Fibroblast of lung (primary cell): ENCODE results near the gene ERV3-1. TPM values are rescaled to one million over a fixed set of nuclear protein-coding genes. Genes with fewer than 3 reads are reported as not detected.

Source experiments
- DNase-seq, 2 donors: peaks; one replicate each; pipeline versions ENCODE4 v3.0.0 to v3.0.0-alpha.2; 2010; ENCODE audit warnings: low read depth in 2 of 2
- H2AFZ ChIP-seq: 2 replicates; pipeline ENCODE4 v1.5.1; 2012; ENCODE audit warnings: low read length, control low read depth, inconsistent platforms
- H3K27ac ChIP-seq: 2 replicates; pipeline ENCODE4 v1.5.1; 2011; ENCODE audit warnings: low read length, control low read depth; ENCODE audit not compliant: insufficient read depth
- H3K27me3 ChIP-seq: 2 replicates; pipeline ENCODE4 v1.5.1; 2011; ENCODE audit warnings: mild to moderate bottlenecking, low read length; ENCODE audit not compliant: control insufficient read depth, insufficient read depth
- H3K36me3 ChIP-seq: 2 replicates; pipeline ENCODE4 v1.5.1; 2011; ENCODE audit warnings: low read length; ENCODE audit not compliant: control insufficient read depth, insufficient read depth
- H3K4me1 ChIP-seq: 2 replicates; pipeline ENCODE4 v1.5.1; 2011; ENCODE audit warnings: low read length; ENCODE audit not compliant: control insufficient read depth, insufficient read depth; ENCODE audit errors: extremely low read depth
- H3K4me2 ChIP-seq: 2 replicates; pipeline ENCODE4 v1.5.1; 2011; ENCODE audit warnings: low read length, control low read depth; ENCODE audit not compliant: insufficient read depth; ENCODE audit errors: extremely low read depth
- H3K4me3 ChIP-seq, 4 experiments: fragments of 200-600 bp in 1 of 4; sonication (generic) in 1 of 4; replicated peaks in 1 of 4; 2 replicates each; pipeline ENCODE4 v1.5.1; 2011 to 2016; ENCODE audit warnings: low read length in 4 of 4, low read depth in 3 of 4, mild to moderate bottlenecking in 3 of 4, control low read depth in 2 of 4, inconsistent platforms in 1 of 4, mixed read lengths in 1 of 4; ENCODE audit not compliant: insufficient read depth in 1 of 4; ENCODE audit errors: control extremely low read depth in 1 of 4
- H3K79me2 ChIP-seq: 2 replicates; pipeline ENCODE4 v1.5.1; 2012; ENCODE audit warnings: mild to moderate bottlenecking, low read length, inconsistent platforms; ENCODE audit not compliant: control insufficient read depth, insufficient read depth
- H3K9ac ChIP-seq: 2 replicates; pipeline ENCODE4 v1.5.1; 2011; ENCODE audit warnings: mild to moderate bottlenecking, low read length, control low read depth; ENCODE audit not compliant: insufficient read depth
- H3K9me3 ChIP-seq: 2 replicates; pipeline ENCODE4 v1.5.1; 2012; ENCODE audit warnings: low read depth, low read length; ENCODE audit not compliant: control insufficient read depth, insufficient read depth
- H4K20me1 ChIP-seq: 2 replicates; pipeline ENCODE4 v1.5.1; 2011; ENCODE audit warnings: low read length; ENCODE audit not compliant: control insufficient read depth, insufficient read depth; ENCODE audit errors: extremely low read depth
- EZH2 ChIP-seq: IDR thresholded peaks from 2 replicates; pipeline ENCODE4 v1.5.1; 2012; ENCODE audit warnings: low read length, control low read depth, mild to moderate bottlenecking; ENCODE audit errors: missing control alignments
- polyA plus RNA-seq, 2 donors: library from polyadenylated mRNA; depleted of rRNA in 1 of 2; stranded (reverse) in 1 of 2; unstranded in 1 of 2; fragments of >200 nt; gene quantifications; 2 replicates each; pipeline ENCODE4 v1.2.1, GENCODE V29; 2011 to 2012; ENCODE audit warnings: missing spikeins in 1 of 2
- total RNA-seq: library from RNA; depleted of rRNA; stranded (reverse); fragments of >200 nt; gene quantifications from 2 replicates; pipeline ENCODE4 v1.2.1, GENCODE V29; 2014
- TF ChIP-seq, protein P1 (sequence below), 2 donors: IDR thresholded peaks in 1 of 2; conservative IDR thresholded peaks in 1 of 2; 1 replicate in 1 of 2; 2 replicates in 1 of 2; pipeline ENCODE4 v1.5.1; 2011 to 2012; ENCODE audit warnings: low read length in 2 of 2, control low read depth in 1 of 2, inconsistent platforms in 1 of 2, low read depth in 1 of 2, mild to moderate bottlenecking in 1 of 2

The ERV3-1 gene
- total and polyA plus RNA-seq, 2 donors (not counting 1 experiment from before 2014, with no cell fraction given) = 4.2 to 8.8 TPM

- Histone ChIP-seq H3K27ac (no peak overlapping the region), H4K20me1 (no peaks in the 10 kb centered on the region), H2AFZ (no peak overlapping the region), H3K36me3 (no peaks in the 10 kb centered on the region), H3K4me2 (no peak overlapping the region), H3K4me1 (no peaks in the 10 kb centered on the region), H3K27me3 (no peaks in the 10 kb centered on the region), H3K4me3 (no peak overlapping the region), H3K9ac (no peak overlapping the region), H3K79me2 (no peaks in the 10 kb centered on the region), H3K9me3 (no peaks in the 10 kb centered on the region)
- DNase-seq = peak; percentile 57 to 94
- TF ChIP-seq, protein P1, sequence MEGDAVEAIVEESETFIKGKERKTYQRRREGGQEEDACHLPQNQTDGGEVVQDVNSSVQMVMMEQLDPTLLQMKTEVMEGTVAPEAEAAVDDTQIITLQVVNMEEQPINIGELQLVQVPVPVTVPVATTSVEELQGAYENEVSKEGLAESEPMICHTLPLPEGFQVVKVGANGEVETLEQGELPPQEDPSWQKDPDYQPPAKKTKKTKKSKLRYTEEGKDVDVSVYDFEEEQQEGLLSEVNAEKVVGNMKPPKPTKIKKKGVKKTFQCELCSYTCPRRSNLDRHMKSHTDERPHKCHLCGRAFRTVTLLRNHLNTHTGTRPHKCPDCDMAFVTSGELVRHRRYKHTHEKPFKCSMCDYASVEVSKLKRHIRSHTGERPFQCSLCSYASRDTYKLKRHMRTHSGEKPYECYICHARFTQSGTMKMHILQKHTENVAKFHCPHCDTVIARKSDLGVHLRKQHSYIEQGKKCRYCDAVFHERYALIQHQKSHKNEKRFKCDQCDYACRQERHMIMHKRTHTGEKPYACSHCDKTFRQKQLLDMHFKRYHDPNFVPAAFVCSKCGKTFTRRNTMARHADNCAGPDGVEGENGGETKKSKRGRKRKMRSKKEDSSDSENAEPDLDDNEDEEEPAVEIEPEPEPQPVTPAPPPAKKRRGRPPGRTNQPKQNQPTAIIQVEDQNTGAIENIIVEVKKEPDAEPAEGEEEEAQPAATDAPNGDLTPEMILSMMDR (conservative IDR thresholded peaks at IDR 0.05 in 1 of 2, IDR thresholded peaks at IDR 0.05 in 1 of 2; ENCODE audit: low read depth in 1 of 2, low read length in 2 of 2) = no peak
- no peak for TF ChIP-seq EZH2
Measured at GRCh38 chr7:64999165-65000004, 7.1 kb downstream of the ERV3-1 start.

GRCh38 chr7:64998865-64999164 is 7.7 kb downstream of the ERV3-1 start:
- no peaks in the 10 kb centered on the region for H3K79me2 ChIP-seq
- H3K9me3 ChIP-seq = no peaks in the 10 kb centered on the region

DNA sequence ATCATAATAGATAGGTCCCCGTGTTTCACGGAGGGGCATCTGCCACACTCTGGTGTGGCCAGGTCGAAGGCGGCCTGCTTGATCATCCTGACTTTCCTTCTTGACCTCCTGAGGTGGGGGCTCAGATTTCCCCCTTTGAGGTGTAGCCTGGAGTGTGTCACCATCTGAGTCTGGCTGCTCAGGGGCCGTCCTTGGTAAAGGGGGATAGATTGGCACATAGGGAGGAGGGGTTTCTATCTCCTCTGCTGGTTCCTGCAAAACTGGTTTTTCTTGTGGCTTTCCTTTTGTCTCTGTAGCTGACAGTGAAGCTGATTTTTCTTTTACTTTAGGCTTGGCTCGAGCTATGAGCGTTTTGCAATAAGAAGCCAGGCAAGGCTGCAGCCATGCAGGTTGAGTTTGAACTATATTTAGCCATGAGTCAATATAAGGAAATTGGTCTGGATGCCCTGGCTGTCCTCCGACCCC is 8.5 kb downstream of the ERV3-1 start:
- no peaks in the 10 kb centered on the region for H3K79me2 ChIP-seq
- H3K27ac ChIP-seq = no peak overlapping the region
- H3K27me3 ChIP-seq = no peaks in the 10 kb centered on the region
- H3K4me2 ChIP-seq = no peak overlapping the region
- H3K4me3 ChIP-seq = no peak overlapping the region
- no peaks in the 10 kb centered on the region for H3K4me1 ChIP-seq
- no peak for TF ChIP-seq EZH2
- TF ChIP-seq, protein P1 (conservative IDR thresholded peaks at IDR 0.05 in 1 of 2, IDR thresholded peaks at IDR 0.05 in 1 of 2; ENCODE audit: low read depth in 1 of 2, low read length in 2 of 2) = no peak
- DNase-seq = peak; percentile 26 to 83
- H3K36me3 ChIP-seq = no peaks in the 10 kb centered on the region
- no peak overlapping the region for H2AFZ ChIP-seq
- no peaks in the 10 kb centered on the region for H4K20me1 ChIP-seq
- H3K9me3 ChIP-seq = no peaks in the 10 kb centered on the region
- no peak overlapping the region for H3K9ac ChIP-seq

More at GRCh38 chr7:64998865-64999164, 7.7 kb downstream of the ERV3-1 start:
- no peak for DNase-seq
- no peak overlapping the region for H3K4me3 ChIP-seq
- TF ChIP-seq, protein P1 (conservative IDR thresholded peaks at IDR 0.05 in 1 of 2, IDR thresholded peaks at IDR 0.05 in 1 of 2; ENCODE audit: low read depth in 1 of 2, low read length in 2 of 2) = no peak
- no peaks in the 10 kb centered on the region for H4K20me1 ChIP-seq
- no peak overlapping the region for H3K27ac ChIP-seq
- H3K36me3 ChIP-seq = no peaks in the 10 kb centered on the region
- H3K27me3 ChIP-seq = no peaks in the 10 kb centered on the region
- H3K9ac ChIP-seq = no peak overlapping the region
- no peak overlapping the region for H2AFZ ChIP-seq
- H3K4me1 ChIP-seq = no peaks in the 10 kb centered on the region
- H3K4me2 ChIP-seq = no peak overlapping the region
